Measurements from ENCODE around the gene EDIL3. TPM values are rescaled to one million over a fixed set of nuclear protein-coding genes. Genes with fewer than 3 reads are reported as not detected.

EDIL3 gene

DNA sequence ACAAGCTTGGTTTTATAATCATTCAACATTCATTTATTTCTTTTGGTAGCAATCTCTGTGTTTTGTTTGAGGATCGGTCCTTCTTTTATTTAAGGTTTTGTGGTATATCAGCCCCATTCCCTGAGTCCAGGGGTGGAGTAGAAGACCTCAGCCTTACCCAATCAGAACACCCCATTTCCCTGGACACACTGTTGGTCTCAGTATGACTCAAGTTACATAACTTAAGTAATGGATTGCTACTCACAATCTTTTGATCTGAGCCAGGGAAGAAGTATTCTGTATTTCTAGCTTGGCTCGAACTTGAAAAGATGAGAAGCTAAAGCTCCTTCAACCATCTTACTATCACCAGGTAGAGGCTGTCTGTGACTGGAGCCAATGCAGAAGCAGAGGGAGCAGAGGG, 488.8 kb downstream of the EDIL3 start:
- Histone ChIP-seq H4K8ac (ENCODE audit: low read length) (no peak overlapping the region), H3K4me1 (ENCODE audit: control insufficient read depth, insufficient read depth, low read depth, low read length) (no peaks in the 10 kb centered on the region), H3K79me1 (replicated peaks; ENCODE audit: low read length, poor library complexity, severe bottlenecking) (no peaks in the 10 kb centered on the region), H2BK5ac (ENCODE audit: low read depth, low read length, poor library complexity, severe bottlenecking) (no peak overlapping the region), H2AFZ (ENCODE audit: low read depth, low read length) (no peak overlapping the region), H3K36me3 (ENCODE audit: control insufficient read depth in 1 of 2, insufficient read depth in 2 of 2, low read depth in 1 of 2, low read length in 2 of 2) (no peaks in the 10 kb centered on the region), H3K23ac (ENCODE audit: low read length in 2 of 2) (no peak overlapping the region), H4K91ac (ENCODE audit: low read length) (no peak overlapping the region), H3K4me3 (ENCODE audit: insufficient read depth in 1 of 2, low read depth in 1 of 2, low read length in 2 of 2) (no peak overlapping the region), H3K27ac (ENCODE audit: low read length, poor library complexity, severe bottlenecking) (no peak overlapping the region), H2BK12ac (ENCODE audit: low read length in 2 of 2) (no peak overlapping the region), H2AK5ac (ENCODE audit: low read length, severe bottlenecking) (no peak overlapping the region), H3K27me3 (ENCODE audit: control insufficient read depth in 1 of 2, insufficient read depth in 1 of 2, low read length in 2 of 2) (no peaks in the 10 kb centered on the region), H3K14ac (ENCODE audit: low read length in 2 of 2) (no peak overlapping the region), H3K4ac (ENCODE audit: low read depth in 1 of 2, low read length in 2 of 2) (no peak overlapping the region), H2BK120ac (ENCODE audit: low read depth, low read length) (no peak overlapping the region), H3K9ac (ENCODE audit: low read length) (no peak overlapping the region), H3K18ac (ENCODE audit: low read depth in 1 of 2, low read length in 2 of 2) (no peak overlapping the region), H3K9me3 (ENCODE audit: control insufficient read depth, low read length) (no peaks in the 10 kb centered on the region), H3K4me2 (ENCODE audit: low read length, poor library complexity, severe bottlenecking) (no peak overlapping the region), H2BK15ac (ENCODE audit: low read depth, poor library complexity, severe bottlenecking) (no peak overlapping the region)
- no peak for DNase-seq
- 83% methylated on average over 1 of the region's 2 CpGs for WGBS

GRCh38 chr5:83891261-83891660, 493.4 kb downstream of the EDIL3 start:
- Histone ChIP-seq H2BK120ac (ENCODE audit: low read depth, low read length) (no peak overlapping the region), H2BK5ac (ENCODE audit: low read depth, low read length, poor library complexity, severe bottlenecking) (no peak overlapping the region), H2AK5ac (ENCODE audit: low read length, severe bottlenecking) (no peak overlapping the region), H3K23ac (ENCODE audit: low read length in 2 of 2) (no peak overlapping the region), H3K18ac (ENCODE audit: low read depth in 1 of 2, low read length in 2 of 2) (no peak overlapping the region), H2AFZ (ENCODE audit: low read depth, low read length) (no peak overlapping the region), H3K27ac (ENCODE audit: low read length, poor library complexity, severe bottlenecking) (no peak overlapping the region), H4K91ac (ENCODE audit: low read length) (no peak overlapping the region), H3K36me3 (ENCODE audit: control insufficient read depth in 1 of 2, insufficient read depth in 2 of 2, low read depth in 1 of 2, low read length in 2 of 2) (no peaks in the 10 kb centered on the region), H2BK15ac (ENCODE audit: low read depth, poor library complexity, severe bottlenecking) (no peak overlapping the region), H3K4ac (ENCODE audit: low read depth in 1 of 2, low read length in 2 of 2) (no peak overlapping the region), H4K8ac (ENCODE audit: low read length) (no peak overlapping the region), H2BK12ac (ENCODE audit: low read length in 2 of 2) (no peak overlapping the region), H3K27me3 (ENCODE audit: control insufficient read depth in 1 of 2, insufficient read depth in 1 of 2, low read length in 2 of 2) (no peaks in the 10 kb centered on the region), H3K4me2 (ENCODE audit: low read length, poor library complexity, severe bottlenecking) (no peak overlapping the region), H3K4me3 (ENCODE audit: insufficient read depth in 1 of 2, low read depth in 1 of 2, low read length in 2 of 2) (no peak overlapping the region), H3K9me3 (ENCODE audit: control insufficient read depth, low read length) (no peaks in the 10 kb centered on the region), H3K79me1 (replicated peaks; ENCODE audit: low read length, poor library complexity, severe bottlenecking) (no peaks in the 10 kb centered on the region), H3K4me1 (ENCODE audit: control insufficient read depth, insufficient read depth, low read depth, low read length) (no peaks in the 10 kb centered on the region), H3K9ac (ENCODE audit: low read length) (no peak overlapping the region), H3K14ac (ENCODE audit: low read length in 2 of 2) (no peak overlapping the region)
- WGBS, result 96% methylated on average over 2 of the region's 2 CpGs
- DNase-seq, result no peak

Small RNA genes within 50 kb of the gene (small RNA-seq; reads per million reads assigned to genes)
- not detected for gene RNU6-448P (ENCODE audit: low read depth)
